ENCODE results near the gene BMP2K.

BMP2K gene

GRCh38 chr4:78753091-78753490 is 23.1 kb upstream of the BMP2K start:
- peaks cover 7% of the 10 kb centered on the region; the same call in 1 of the 2 replicates for H3K9me3 ChIP-seq (ENCODE audit: control insufficient read depth, insufficient read depth, low read length)
- H4K20me1 ChIP-seq (ENCODE audit: control insufficient read depth, insufficient read depth, low read depth, low read length) = no peaks in the 10 kb centered on the region
- peaks cover 3% of the 10 kb centered on the region; the same call in 1 of the 2 replicates for H3K36me3 ChIP-seq (ENCODE audit: control insufficient read depth, low read length)
- no peak for TF ChIP-seq EZH2phosphoT487 (IDR thresholded peaks at IDR 0.05; ENCODE audit: borderline replicate concordance, low read length)
- no peak for TF ChIP-seq CTCF (IDR thresholded peaks at IDR 0.05; ENCODE audit: low read depth, low read length, poor library complexity, severe bottlenecking)
- peak overlapping the region; percentile 5; the same call in 1 of the 2 replicates for H3K4me3 ChIP-seq (ENCODE audit: low read length)
- H3K4me2 ChIP-seq (ENCODE audit: low read length) = peak overlapping the region; percentile 28
- H3K27me3 ChIP-seq (ENCODE audit: control insufficient read depth, low read length) = no peaks in the 10 kb centered on the region
- peaks cover 21% of the 10 kb centered on the region for H3F3A ChIP-seq (ENCODE audit: control insufficient read depth, insufficient read depth)
- no peak overlapping the region for H3K27ac ChIP-seq (ENCODE audit: low read depth, low read length)
- peaks cover 90% of the 10 kb centered on the region for H3K4me1 ChIP-seq (ENCODE audit: control insufficient read depth, low read length)
- no peaks in the 10 kb centered on the region for H3K79me2 ChIP-seq (ENCODE audit: control insufficient read depth, low read length)
- H3K9me2 ChIP-seq (replicated peaks; ENCODE audit: control insufficient read depth, low read length) = no peaks in the 10 kb centered on the region

- peaks cover 73% of the 10 kb centered on the region for H3K4me1 ChIP-seq (ENCODE audit: control insufficient read depth, low read length)
- no peaks in the 10 kb centered on the region for H4K20me1 ChIP-seq (ENCODE audit: control insufficient read depth, insufficient read depth, low read depth, low read length)
- peaks cover 7% of the 10 kb centered on the region for H3F3A ChIP-seq (ENCODE audit: control insufficient read depth, insufficient read depth)
- H3K27ac ChIP-seq (ENCODE audit: low read depth, low read length) = no peak overlapping the region
- TF ChIP-seq EZH2phosphoT487 (IDR thresholded peaks at IDR 0.05; ENCODE audit: borderline replicate concordance, low read length) = no peak
- TF ChIP-seq CTCF (IDR thresholded peaks at IDR 0.05; ENCODE audit: low read depth, low read length, poor library complexity, severe bottlenecking) = no peak
- H3K4me3 ChIP-seq (ENCODE audit: low read length) = no peak overlapping the region
- H3K79me2 ChIP-seq (ENCODE audit: control insufficient read depth, low read length) = no peaks in the 10 kb centered on the region
- H3K9me3 ChIP-seq (ENCODE audit: control insufficient read depth, insufficient read depth, low read length) = peaks cover 7% of the 10 kb centered on the region; the same call in 1 of the 2 replicates
- no peak overlapping the region for H3K4me2 ChIP-seq (ENCODE audit: low read length)
- peaks cover 3% of the 10 kb centered on the region; the same call in 1 of the 2 replicates for H3K36me3 ChIP-seq (ENCODE audit: control insufficient read depth, low read length)
- H3K9me2 ChIP-seq (replicated peaks; ENCODE audit: control insufficient read depth, low read length) = no peaks in the 10 kb centered on the region
- H3K27me3 ChIP-seq (ENCODE audit: control insufficient read depth, low read length) = no peaks in the 10 kb centered on the region
Observed at GRCh38 chr4:78754872-78755271, 21.3 kb upstream of the BMP2K start.

GRCh38 chr4:78756137-78756536 is 20.0 kb upstream of the BMP2K start:
- no peak overlapping the region for H3K27ac ChIP-seq (ENCODE audit: low read depth, low read length)
- peaks cover 66% of the 10 kb centered on the region for H3K4me1 ChIP-seq (ENCODE audit: control insufficient read depth, low read length)
- no peaks in the 10 kb centered on the region for H3K79me2 ChIP-seq (ENCODE audit: control insufficient read depth, low read length)
- no peaks in the 10 kb centered on the region for H4K20me1 ChIP-seq (ENCODE audit: control insufficient read depth, insufficient read depth, low read depth, low read length)
- H3K36me3 ChIP-seq (ENCODE audit: control insufficient read depth, low read length) = peaks cover 3% of the 10 kb centered on the region; the same call in 1 of the 2 replicates
- H3K4me2 ChIP-seq (ENCODE audit: low read length) = peak overlapping the region; percentile 39; the same call in 1 of the 2 replicates
- peak overlapping the region; percentile 24; the same call in 1 of the 2 replicates for H3K4me3 ChIP-seq (ENCODE audit: low read length)
- H3K9me3 ChIP-seq (ENCODE audit: control insufficient read depth, insufficient read depth, low read length) = peaks cover 7% of the 10 kb centered on the region; the same call in 1 of the 2 replicates
- no peaks in the 10 kb centered on the region for H3F3A ChIP-seq (ENCODE audit: control insufficient read depth, insufficient read depth)
- no peaks in the 10 kb centered on the region for H3K27me3 ChIP-seq (ENCODE audit: control insufficient read depth, low read length)
- no peaks in the 10 kb centered on the region for H3K9me2 ChIP-seq (replicated peaks; ENCODE audit: control insufficient read depth, low read length)
- TF ChIP-seq EZH2phosphoT487 (IDR thresholded peaks at IDR 0.05; ENCODE audit: borderline replicate concordance, low read length) (no peak), CTCF (IDR thresholded peaks at IDR 0.05; ENCODE audit: low read depth, low read length, poor library complexity, severe bottlenecking) (no peak)

Measured in DOHH2 (cell line).